Caco-2 (cell line): ENCODE data around the gene FBLN1. TPM values are rescaled to one million over a fixed set of nuclear protein-coding genes. Genes with fewer than 3 reads are reported as not detected.

ENCODE experiments used
- BruUV-seq: library from RNA; stranded (reverse); fragments of 400-500 nt; replicated peaks from 2 replicates; lab custom pipeline; 2021; lab: Mats Ljungman, UMichigan
- CTCF ChIA-PET: fragments of 300-600 bp; sonication (Branson Sonifier 250); formaldehyde crosslinking; loops from one replicate; lab custom pipeline; 2022; ENCODE audit warnings: antibody characterized with exemption; lab: Charles Lee
- POLR2A ChIA-PET: fragments of 300-600 bp; sonication (Branson Sonifier 250); formaldehyde crosslinking; loops from one replicate; lab custom pipeline; 2022; ENCODE audit warnings: antibody characterized with exemption; lab: Charles Lee
- DNase-seq, 2 experiments: peaks; one replicate each; pipeline versions ENCODE4 v3.0.0 to v3.0.0-alpha.2; 2020 to 2022
- H3K27me3 ChIP-seq: replicated peaks from 2 replicates; pipeline ENCODE4 v1.6.0; 2011; ENCODE audit warnings: low read length; ENCODE audit not compliant: control insufficient read depth, insufficient read depth
- H3K36me3 ChIP-seq: 2 replicates; pipeline ENCODE4 v1.5.1; 2011; ENCODE audit warnings: low read length; ENCODE audit not compliant: control insufficient read depth, insufficient read depth
- H3K4me1 ChIP-seq: fragments of 250-450 bp; sonication (Bioruptor Pico); 2 replicates; pipeline ENCODE4 v1.5.1; 2020; ENCODE audit warnings: mild to moderate bottlenecking
- H3K4me3 ChIP-seq: 2 replicates; pipeline ENCODE4 v1.5.1; 2011; ENCODE audit warnings: low read depth, mild to moderate bottlenecking, control low read depth, low read length
- H3K9me3 ChIP-seq: fragments of 250-450 bp; sonication (Bioruptor Pico); 2 replicates; pipeline ENCODE4 v1.5.1; 2020; ENCODE audit warnings: mild to moderate bottlenecking, moderate library complexity
- H3K27ac Mint-ChIP-seq: one replicate; pipeline ENCODE4 v1.8.0; 2022; ENCODE audit warnings: mixed read lengths; ENCODE audit not compliant: unreplicated experiment
- H3K27me3 Mint-ChIP-seq: one replicate; pipeline ENCODE4 v1.8.0; 2022; ENCODE audit warnings: mixed read lengths; ENCODE audit not compliant: insufficient read depth, unreplicated experiment
- H3K36me3 Mint-ChIP-seq: one replicate; pipeline ENCODE4 v1.8.0; 2022; ENCODE audit warnings: mild to moderate bottlenecking, mixed read lengths; ENCODE audit not compliant: insufficient read depth, unreplicated experiment
- H3K4me1 Mint-ChIP-seq: one replicate; pipeline ENCODE4 v1.8.0; 2022; ENCODE audit warnings: low read depth, mixed read lengths; ENCODE audit not compliant: unreplicated experiment
- H3K4me3 Mint-ChIP-seq: one replicate; pipeline ENCODE4 v1.8.0; 2022; ENCODE audit warnings: mild to moderate bottlenecking, moderate library complexity, mixed read lengths; ENCODE audit not compliant: unreplicated experiment
- H3K9me3 Mint-ChIP-seq: one replicate; pipeline ENCODE4 v1.8.0; 2022; ENCODE audit warnings: mixed read lengths; ENCODE audit not compliant: unreplicated experiment
- CTCF ChIP-seq, 2 experiments: fragments of 200-600 bp in 1 of 2; IDR thresholded peaks; 1 replicate in 1 of 2; 2 replicates in 1 of 2; pipeline versions ENCODE4 v1.5.1 to v1.8.0; 2011 to 2022; ENCODE audit warnings: antibody characterized with exemption in 1 of 2, control low read depth in 1 of 2, inconsistent platforms in 1 of 2, low read depth in 1 of 2, low read length in 1 of 2, mild to moderate bottlenecking in 1 of 2, moderate library complexity in 1 of 2; ENCODE audit not compliant: insufficient read depth in 1 of 2, severe bottlenecking in 1 of 2, unreplicated experiment in 1 of 2
- intact Hi-C: fragments of 100-400 bp; cut with micrococcal nuclease; formaldehyde crosslinking; loops from one replicate; pipeline ENCODE4 v1.10.0; 2022; ENCODE audit not compliant: unreplicated experiment
- total RNA-seq: library from RNA; stranded (reverse); gene quantifications from 2 replicates; pipeline ENCODE4 v1.2.3, GENCODE V29; 2022

FBLN1 gene
- total RNA-seq, 1 experiment from 2014 or later = 519 TPM

- DNase-seq = no peak
- intact Hi-C loops = loop anchor here (10.0 kb wide), 1 partner anchor 224 kb away; no protein-coding TSS in a partner anchor
- H3K36me3 ChIP-seq = no peaks in the 10 kb centered on the region
- Mint-ChIP-seq H3K27ac (no peak overlapping the region), H3K4me1 (no peaks in the 10 kb centered on the region), H3K36me3 (no peaks in the 10 kb centered on the region), H3K27me3 (no peaks in the 10 kb centered on the region), H3K4me3 (no peak overlapping the region), H3K9me3 (no peaks in the 10 kb centered on the region)
- H3K27me3 ChIP-seq = no peaks in the 10 kb centered on the region
- TF ChIP-seq CTCF (IDR thresholded peaks at IDR 0.05; ENCODE audit: insufficient read depth in 1 of 2, low read depth in 1 of 2, low read length in 1 of 2, severe bottlenecking in 1 of 2, unreplicated experiment in 1 of 2) = no peak
- no peak overlapping the region for H3K4me3 ChIP-seq
- peaks cover 10% of the 10 kb centered on the region for H3K4me1 ChIP-seq
- ChIA-PET CTCF (no interaction called here), POLR2A (no interaction called here)
- no peaks in the 10 kb centered on the region for H3K9me3 ChIP-seq
- no TSS peak for BruUV-seq
Measured at GRCh38 chr22:45640291-45640940, 137.7 kb downstream of the FBLN1 start.

- BruUV-seq = no TSS peak
- intact Hi-C loops = loop anchor here (10.0 kb wide), 1 partner anchor 224 kb away; no protein-coding TSS in a partner anchor
- DNase-seq = no peak
- H3K4me1 Mint-ChIP-seq = no peaks in the 10 kb centered on the region
- Histone ChIP-seq H3K4me1 (peaks cover 13% of the 10 kb centered on the region), H3K27me3 (no peaks in the 10 kb centered on the region), H3K4me3 (no peak overlapping the region), H3K36me3 (no peaks in the 10 kb centered on the region), H3K9me3 (no peaks in the 10 kb centered on the region)
- no peaks in the 10 kb centered on the region for H3K27me3 Mint-ChIP-seq
- H3K36me3 Mint-ChIP-seq = no peaks in the 10 kb centered on the region
- no peak overlapping the region for H3K27ac Mint-ChIP-seq
- ChIA-PET POLR2A (no interaction called here), CTCF (no interaction called here)
- no peak for TF ChIP-seq CTCF (IDR thresholded peaks at IDR 0.05; ENCODE audit: insufficient read depth in 1 of 2, low read depth in 1 of 2, low read length in 1 of 2, severe bottlenecking in 1 of 2, unreplicated experiment in 1 of 2)
- H3K4me3 Mint-ChIP-seq = no peak overlapping the region
- no peaks in the 10 kb centered on the region for H3K9me3 Mint-ChIP-seq
Measured at GRCh38 chr22:45640941-45641621, 138.4 kb downstream of the FBLN1 start.

GRCh38 chr22:45642986-45643385 is 140.3 kb downstream of the FBLN1 start:
- peaks cover 14% of the 10 kb centered on the region for H3K4me1 ChIP-seq
- CTCF ChIA-PET = interaction anchor here (1.6 kb wide), 1 partner anchor 65 kb away, joined by 3 read pairs; no protein-coding TSS in a partner anchor

More at GRCh38 chr22:45642986-45643385, 140.3 kb downstream of the FBLN1 start:
- no peak for TF ChIP-seq CTCF (IDR thresholded peaks at IDR 0.05; ENCODE audit: insufficient read depth in 1 of 2, low read depth in 1 of 2, low read length in 1 of 2, severe bottlenecking in 1 of 2, unreplicated experiment in 1 of 2)
- Mint-ChIP-seq H3K27me3 (no peaks in the 10 kb centered on the region), H3K27ac (no peak overlapping the region), H3K9me3 (no peaks in the 10 kb centered on the region), H3K4me1 (no peaks in the 10 kb centered on the region), H3K4me3 (no peak overlapping the region), H3K36me3 (no peaks in the 10 kb centered on the region)
- Histone ChIP-seq H3K27me3 (no peaks in the 10 kb centered on the region), H3K36me3 (no peaks in the 10 kb centered on the region), H3K4me3 (no peak overlapping the region), H3K9me3 (no peaks in the 10 kb centered on the region)
- BruUV-seq = no TSS peak
- intact Hi-C loops = loop anchor here (10.0 kb wide), 1 partner anchor 222 kb away; no protein-coding TSS in a partner anchor
- POLR2A ChIA-PET = no interaction called here
- DNase-seq = no peak
